Mesenchymal stem cell (in vitro differentiated cells and primary cell): Measurements from ENCODE around the gene TIPARP.

Source experiments
- DNase-seq: peaks from one replicate; pipeline ENCODE4 v3.0.0-alpha.2; 2013
- H2AFZ ChIP-seq: one replicate; pipeline ENCODE4 v1.6.1; 2013; ENCODE audit warnings: low read depth, mild to moderate bottlenecking, control low read depth, inconsistent platforms, low read length, moderate library complexity
- H2AK5ac ChIP-seq: 2 replicates; pipeline ENCODE4 v1.6.1; 2013; ENCODE audit warnings: low read length, moderate library complexity, mild to moderate bottlenecking, inconsistent platforms; ENCODE audit not compliant: severe bottlenecking
- H2BK120ac ChIP-seq: one replicate; pipeline ENCODE4 v1.6.1; 2013; ENCODE audit warnings: low read depth, mild to moderate bottlenecking, inconsistent platforms, low read length, moderate library complexity
- H2BK12ac ChIP-seq, 2 experiments: one replicate each; pipeline ENCODE4 v1.6.1; 2013; ENCODE audit warnings: inconsistent platforms in 2 of 2, low read length in 2 of 2, mild to moderate bottlenecking in 2 of 2, moderate library complexity in 2 of 2, control low read depth in 1 of 2
- H2BK15ac ChIP-seq: one replicate; pipeline ENCODE4 v1.6.1; 2013; ENCODE audit warnings: mild to moderate bottlenecking, low read depth, inconsistent platforms; ENCODE audit not compliant: poor library complexity, severe bottlenecking
- H2BK5ac ChIP-seq: 2 replicates; pipeline ENCODE4 v1.6.1; 2013; ENCODE audit warnings: low read depth, mild to moderate bottlenecking, low read length, control low read depth, inconsistent platforms; ENCODE audit not compliant: poor library complexity, severe bottlenecking
- H3K14ac ChIP-seq, 2 experiments: one replicate each; pipeline ENCODE4 v1.6.1; 2013; ENCODE audit warnings: inconsistent platforms in 2 of 2, low read length in 2 of 2, control low read depth in 1 of 2, mild to moderate bottlenecking in 1 of 2, moderate library complexity in 1 of 2
- H3K18ac ChIP-seq, 2 experiments: one replicate each; pipeline ENCODE4 v1.6.1; 2013; ENCODE audit warnings: inconsistent platforms in 2 of 2, low read length in 2 of 2, control low read depth in 1 of 2, low read depth in 1 of 2, mild to moderate bottlenecking in 1 of 2
- H3K23ac ChIP-seq, 2 experiments: one replicate each; pipeline ENCODE4 v1.6.1; 2013; ENCODE audit warnings: inconsistent platforms in 2 of 2, low read length in 2 of 2, mild to moderate bottlenecking in 2 of 2, moderate library complexity in 2 of 2, control low read depth in 1 of 2
- H3K27ac ChIP-seq: 2 replicates; pipeline ENCODE4 v1.5.1; 2013; ENCODE audit warnings: mild to moderate bottlenecking, moderate library complexity, low read length, control low read depth, inconsistent platforms; ENCODE audit not compliant: poor library complexity, severe bottlenecking
- H3K27me3 ChIP-seq, 2 experiments: 2 replicates each; pipeline versions ENCODE4 v1.6.1 to v1.7.0; 2013; ENCODE audit warnings: low read length in 2 of 2, mild to moderate bottlenecking in 2 of 2, moderate library complexity in 2 of 2, control low read depth in 1 of 2, inconsistent platforms in 1 of 2; ENCODE audit not compliant: control insufficient read depth in 1 of 2, insufficient read depth in 1 of 2
- H3K36me3 ChIP-seq, 2 experiments: 2 replicates each; pipeline versions ENCODE4 v1.6.1 to v1.7.0; 2013; ENCODE audit warnings: low read length in 2 of 2, control low read depth in 1 of 2, inconsistent platforms in 1 of 2, low read depth in 1 of 2, mild to moderate bottlenecking in 1 of 2; ENCODE audit not compliant: insufficient read depth in 2 of 2, control insufficient read depth in 1 of 2
- H3K4ac ChIP-seq, 2 experiments: one replicate each; pipeline ENCODE4 v1.6.1; 2013; ENCODE audit warnings: inconsistent platforms in 2 of 2, low read length in 2 of 2, mild to moderate bottlenecking in 2 of 2, moderate library complexity in 2 of 2, control low read depth in 1 of 2, low read depth in 1 of 2
- H3K4me1 ChIP-seq: 2 replicates; pipeline ENCODE4 v1.6.1; 2013; ENCODE audit warnings: low read depth, low read length, control low read depth; ENCODE audit not compliant: control insufficient read depth, insufficient read depth
- H3K4me2 ChIP-seq: 2 replicates; pipeline ENCODE4 v1.6.1; 2013; ENCODE audit warnings: low read length, mild to moderate bottlenecking, inconsistent platforms; ENCODE audit not compliant: poor library complexity, severe bottlenecking
- H3K4me3 ChIP-seq, 2 experiments: 2 replicates each; pipeline versions ENCODE4 v1.5.1 to v1.7.0; 2013; ENCODE audit warnings: low read length in 2 of 2, mild to moderate bottlenecking in 2 of 2, control low read depth in 1 of 2, low read depth in 1 of 2; ENCODE audit not compliant: insufficient read depth in 1 of 2
- H3K79me1 ChIP-seq: replicated peaks from 2 replicates; pipeline ENCODE4 v1.6.1; 2013; ENCODE audit warnings: mild to moderate bottlenecking, control low read depth, low read length, inconsistent platforms; ENCODE audit not compliant: poor library complexity, severe bottlenecking
- H3K9ac ChIP-seq: 2 replicates; pipeline ENCODE4 v1.7.0; 2013; ENCODE audit warnings: mild to moderate bottlenecking, low read length, moderate library complexity
- H3K9me3 ChIP-seq: 2 replicates; pipeline ENCODE4 v1.7.0; 2013; ENCODE audit warnings: mild to moderate bottlenecking, low read length; ENCODE audit not compliant: control insufficient read depth
- H4K8ac ChIP-seq: one replicate; pipeline ENCODE4 v1.6.1; 2013; ENCODE audit warnings: inconsistent platforms, mild to moderate bottlenecking, low read length, moderate library complexity
- H4K91ac ChIP-seq: one replicate; pipeline ENCODE4 v1.6.1; 2013; ENCODE audit warnings: mild to moderate bottlenecking, low read length, inconsistent platforms
- WGBS: methylation state at CpG from one replicate; pipeline ENCODE4 v1.1.7; 2013; ENCODE audit warnings: mixed read lengths; 5-methylcytosine and 5-hydroxymethylcytosine counted together

TIPARP gene

DNA sequence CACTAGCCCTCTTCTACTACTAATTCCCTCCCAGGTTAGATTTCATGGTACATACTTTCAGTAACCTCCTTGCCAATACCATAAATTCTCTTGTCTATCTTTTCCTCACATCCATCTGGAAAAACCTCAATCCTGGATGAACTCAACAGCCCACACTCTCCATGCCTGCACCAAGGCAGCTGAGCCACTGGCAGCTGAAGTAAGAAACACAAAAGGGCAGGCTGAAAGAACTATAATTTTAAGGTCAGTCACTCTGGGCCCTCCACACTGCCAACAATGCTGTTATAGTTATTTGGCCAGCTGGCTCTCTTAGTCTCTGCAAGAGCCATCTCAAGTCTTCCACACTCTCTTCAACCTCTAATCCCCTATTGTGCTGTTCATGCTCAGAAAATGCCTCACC is 15.1 kb upstream of the TIPARP start:
- Histone ChIP-seq H3K4me1 (no peaks in the 10 kb centered on the region), H3K4me2 (no peak overlapping the region), H3K4me3 (no peak overlapping the region), H3K14ac (no peak overlapping the region), H3K23ac (no peak overlapping the region), H3K4ac (no peak overlapping the region), H3K9ac (no peak overlapping the region), H3K18ac (no peak overlapping the region), H3K79me1 (no peaks in the 10 kb centered on the region), H3K9me3 (no peaks in the 10 kb centered on the region), H2BK5ac (no peak overlapping the region), H3K36me3 (no peaks in the 10 kb centered on the region), H2BK120ac (no peak overlapping the region), H2BK12ac (no peak overlapping the region), H3K27ac (no peak overlapping the region), H2AK5ac (no peak overlapping the region), H4K8ac (no peak overlapping the region), H3K27me3 (no peaks in the 10 kb centered on the region), H4K91ac (no peak overlapping the region), H2BK15ac (no peak overlapping the region), H2AFZ (no peak overlapping the region)
- no peak for DNase-seq

GRCh38 chr3:156661155-156661554 is 13.2 kb upstream of the TIPARP start:
- Histone ChIP-seq H3K14ac (no peak overlapping the region), H3K27me3 (no peaks in the 10 kb centered on the region), H4K8ac (no peak overlapping the region), H3K4me3 (no peak overlapping the region), H3K4ac (no peak overlapping the region), H3K9ac (no peak overlapping the region), H3K27ac (no peak overlapping the region), H3K23ac (no peak overlapping the region), H3K4me1 (no peaks in the 10 kb centered on the region), H3K36me3 (no peaks in the 10 kb centered on the region), H2BK120ac (no peak overlapping the region), H2AFZ (no peak overlapping the region), H3K9me3 (no peaks in the 10 kb centered on the region), H3K79me1 (no peaks in the 10 kb centered on the region), H2AK5ac (no peak overlapping the region), H3K18ac (no peak overlapping the region), H2BK12ac (no peak overlapping the region), H3K4me2 (no peak overlapping the region), H2BK15ac (no peak overlapping the region), H2BK5ac (no peak overlapping the region), H4K91ac (no peak overlapping the region)
- WGBS = 98% methylated on average over 2 of the region's 2 CpGs
- DNase-seq = no peak

- no peaks in the 10 kb centered on the region for H3K27me3 ChIP-seq
- no peak overlapping the region for H3K23ac ChIP-seq
- H3K27ac ChIP-seq = no peak overlapping the region
- no peaks in the 10 kb centered on the region for H3K4me1 ChIP-seq
- no peak overlapping the region for H3K14ac ChIP-seq
- no peaks in the 10 kb centered on the region for H3K79me1 ChIP-seq
- no peak overlapping the region for H3K4ac ChIP-seq
- H2AK5ac ChIP-seq = no peak overlapping the region
- H3K9ac ChIP-seq = no peak overlapping the region
- no peak overlapping the region for H2BK120ac ChIP-seq
- H3K4me3 ChIP-seq = no peak overlapping the region
- peak overlapping the region in 1 of 2 experiments; percentile 24 for H3K18ac ChIP-seq
- no peaks in the 10 kb centered on the region for H3K9me3 ChIP-seq
- no peak overlapping the region for H4K8ac ChIP-seq
- peak overlapping the region in 1 of 2 experiments; percentile 88 for H2BK12ac ChIP-seq
- no peak overlapping the region for H2AFZ ChIP-seq
- no peak overlapping the region for H2BK5ac ChIP-seq
- no peak overlapping the region for H2BK15ac ChIP-seq
- WGBS = 94% methylated on average over 6 of the region's 8 CpGs
- no peak overlapping the region for H3K4me2 ChIP-seq
- DNase-seq = no peak
- no peak overlapping the region for H4K91ac ChIP-seq
- H3K36me3 ChIP-seq = no peaks in the 10 kb centered on the region
These were observed 10.2 kb upstream of the TIPARP start for GRCh38 chr3:156664011-156664830.

DNA sequence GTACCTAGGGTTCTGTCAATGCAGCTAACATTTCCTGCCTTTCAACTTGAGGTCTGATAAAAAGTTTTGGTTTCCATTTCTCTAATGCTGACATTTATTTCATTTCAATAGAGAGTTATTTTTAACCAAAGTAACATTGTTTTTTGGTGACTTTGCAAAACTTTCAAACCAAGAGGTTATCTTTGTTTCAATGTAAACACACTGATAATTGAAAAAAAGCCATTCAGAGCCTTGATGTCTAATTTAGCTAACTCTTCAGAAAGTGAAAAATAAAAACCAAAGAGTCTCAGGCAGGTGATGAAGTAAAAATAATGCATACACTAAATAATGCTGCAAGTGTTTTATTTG is 9.6 kb upstream of the TIPARP start:
- H3K9me3 ChIP-seq = no peaks in the 10 kb centered on the region
- no peak overlapping the region for H2BK12ac ChIP-seq
- H3K9ac ChIP-seq = no peak overlapping the region
- no peak for DNase-seq
- H3K4me2 ChIP-seq = no peak overlapping the region
- no peak overlapping the region for H3K4me3 ChIP-seq
- H3K4ac ChIP-seq = no peak overlapping the region
- no peak overlapping the region for H2AK5ac ChIP-seq
- H4K91ac ChIP-seq = no peak overlapping the region
- no peak overlapping the region for H2AFZ ChIP-seq
- no peak overlapping the region for H3K23ac ChIP-seq
- no peaks in the 10 kb centered on the region for H3K27me3 ChIP-seq
- no peaks in the 10 kb centered on the region for H3K79me1 ChIP-seq
- H3K18ac ChIP-seq = no peak overlapping the region
- H2BK120ac ChIP-seq = no peak overlapping the region
- H3K27ac ChIP-seq = no peak overlapping the region
- H4K8ac ChIP-seq = no peak overlapping the region
- H2BK5ac ChIP-seq = no peak overlapping the region
- H3K4me1 ChIP-seq = no peaks in the 10 kb centered on the region
- H2BK15ac ChIP-seq = no peak overlapping the region
- no peak overlapping the region for H3K14ac ChIP-seq
- H3K36me3 ChIP-seq = no peaks in the 10 kb centered on the region
